DOHH2 (cell line): ENCODE data around the gene JUNB.

Experiments used
- H3F3A ChIP-seq: fragments of 200-600 bp; sonication (generic), shearing (Covaris generic); 2 replicates; pipeline ENCODE4 v1.6.0; 2016; ENCODE audit warnings: antibody characterized with exemption, mild to moderate bottlenecking; ENCODE audit not compliant: control insufficient read depth, insufficient read depth
- H3K27ac ChIP-seq: fragments of 200-600 bp; sonication (generic); 2 replicates; pipeline ENCODE4 v1.5.1; 2014; ENCODE audit warnings: low read depth, mild to moderate bottlenecking, low read length, moderate library complexity
- H3K27me3 ChIP-seq: fragments of 200-600 bp; sonication (generic); 2 replicates; pipeline ENCODE4 v1.6.1; 2014; ENCODE audit warnings: mild to moderate bottlenecking, low read length, mixed read lengths; ENCODE audit not compliant: control insufficient read depth
- H3K36me3 ChIP-seq: fragments of 200-600 bp; sonication (generic); 2 replicates; pipeline ENCODE4 v1.6.1; 2014; ENCODE audit warnings: mild to moderate bottlenecking, low read length, moderate library complexity, mixed read lengths; ENCODE audit not compliant: control insufficient read depth
- H3K4me1 ChIP-seq: fragments of 200-600 bp; sonication (generic); 2 replicates; pipeline ENCODE4 v1.6.1; 2014; ENCODE audit warnings: mild to moderate bottlenecking, low read length, mixed read lengths; ENCODE audit not compliant: control insufficient read depth
- H3K4me2 ChIP-seq: fragments of 200-600 bp; sonication (generic); 2 replicates; pipeline ENCODE4 v1.6.0; 2014; ENCODE audit warnings: mild to moderate bottlenecking, low read length, moderate library complexity
- H3K4me3 ChIP-seq: fragments of 200-600 bp; sonication (generic); 2 replicates; pipeline ENCODE4 v1.5.1; 2014; ENCODE audit warnings: mild to moderate bottlenecking, low read length, mixed read lengths
- H3K79me2 ChIP-seq: fragments of 200-600 bp; sonication (generic); 2 replicates; pipeline ENCODE4 v1.6.1; 2014; ENCODE audit warnings: mild to moderate bottlenecking, low read length, mixed read lengths; ENCODE audit not compliant: control insufficient read depth
- H3K9me2 ChIP-seq: fragments of 200-600 bp; sonication (generic); replicated peaks from 2 replicates; pipeline ENCODE4 v1.6.1; 2014; ENCODE audit warnings: mild to moderate bottlenecking, low read length, mixed read lengths; ENCODE audit not compliant: control insufficient read depth
- H3K9me3 ChIP-seq: fragments of 200-600 bp; sonication (generic); 2 replicates; pipeline ENCODE4 v1.6.1; 2014; ENCODE audit warnings: antibody characterized with exemption, low read length, mixed read lengths; ENCODE audit not compliant: control insufficient read depth, insufficient read depth
- H4K20me1 ChIP-seq: fragments of 200-600 bp; sonication (generic); 2 replicates; pipeline ENCODE4 v1.6.0; 2014; ENCODE audit warnings: low read depth, mild to moderate bottlenecking, antibody characterized with exemption, low read length, moderate library complexity; ENCODE audit not compliant: control insufficient read depth, insufficient read depth
- EZH2phosphoT487 ChIP-seq: fragments of 200-600 bp; sonication (generic); IDR thresholded peaks from 2 replicates; pipeline ENCODE4 v1.6.1; 2017; ENCODE audit warnings: borderline replicate concordance, mild to moderate bottlenecking, antibody characterized with exemption, low read length, moderate library complexity, mixed read lengths
- TF ChIP-seq, protein P1 (sequence below): fragments of 200-600 bp; sonication (generic); IDR thresholded peaks from one replicate; pipeline ENCODE4 v1.5.1; 2014; ENCODE audit warnings: antibody characterized with exemption, mild to moderate bottlenecking, low read depth, low read length; ENCODE audit not compliant: poor library complexity, severe bottlenecking

Gene JUNB

GRCh38 chr19:12786952-12787351 is 4.3 kb upstream of the JUNB start:
- H3F3A ChIP-seq = peaks cover 47% of the 10 kb centered on the region
- no peaks in the 10 kb centered on the region for H3K36me3 ChIP-seq
- H3K27ac ChIP-seq = peak overlapping the region; percentile 75
- H3K4me1 ChIP-seq = peaks cover 84% of the 10 kb centered on the region
- no peaks in the 10 kb centered on the region for H3K9me2 ChIP-seq
- H3K9me3 ChIP-seq = no peaks in the 10 kb centered on the region
- H3K79me2 ChIP-seq = peaks cover 15% of the 10 kb centered on the region
- H4K20me1 ChIP-seq = no peaks in the 10 kb centered on the region
- TF ChIP-seq, protein P1, sequence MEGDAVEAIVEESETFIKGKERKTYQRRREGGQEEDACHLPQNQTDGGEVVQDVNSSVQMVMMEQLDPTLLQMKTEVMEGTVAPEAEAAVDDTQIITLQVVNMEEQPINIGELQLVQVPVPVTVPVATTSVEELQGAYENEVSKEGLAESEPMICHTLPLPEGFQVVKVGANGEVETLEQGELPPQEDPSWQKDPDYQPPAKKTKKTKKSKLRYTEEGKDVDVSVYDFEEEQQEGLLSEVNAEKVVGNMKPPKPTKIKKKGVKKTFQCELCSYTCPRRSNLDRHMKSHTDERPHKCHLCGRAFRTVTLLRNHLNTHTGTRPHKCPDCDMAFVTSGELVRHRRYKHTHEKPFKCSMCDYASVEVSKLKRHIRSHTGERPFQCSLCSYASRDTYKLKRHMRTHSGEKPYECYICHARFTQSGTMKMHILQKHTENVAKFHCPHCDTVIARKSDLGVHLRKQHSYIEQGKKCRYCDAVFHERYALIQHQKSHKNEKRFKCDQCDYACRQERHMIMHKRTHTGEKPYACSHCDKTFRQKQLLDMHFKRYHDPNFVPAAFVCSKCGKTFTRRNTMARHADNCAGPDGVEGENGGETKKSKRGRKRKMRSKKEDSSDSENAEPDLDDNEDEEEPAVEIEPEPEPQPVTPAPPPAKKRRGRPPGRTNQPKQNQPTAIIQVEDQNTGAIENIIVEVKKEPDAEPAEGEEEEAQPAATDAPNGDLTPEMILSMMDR = no peak
- no peak for TF ChIP-seq EZH2phosphoT487
- H3K27me3 ChIP-seq = no peaks in the 10 kb centered on the region
- peak overlapping the region; percentile 93 for H3K4me2 ChIP-seq
- no peak overlapping the region for H3K4me3 ChIP-seq

DNA sequence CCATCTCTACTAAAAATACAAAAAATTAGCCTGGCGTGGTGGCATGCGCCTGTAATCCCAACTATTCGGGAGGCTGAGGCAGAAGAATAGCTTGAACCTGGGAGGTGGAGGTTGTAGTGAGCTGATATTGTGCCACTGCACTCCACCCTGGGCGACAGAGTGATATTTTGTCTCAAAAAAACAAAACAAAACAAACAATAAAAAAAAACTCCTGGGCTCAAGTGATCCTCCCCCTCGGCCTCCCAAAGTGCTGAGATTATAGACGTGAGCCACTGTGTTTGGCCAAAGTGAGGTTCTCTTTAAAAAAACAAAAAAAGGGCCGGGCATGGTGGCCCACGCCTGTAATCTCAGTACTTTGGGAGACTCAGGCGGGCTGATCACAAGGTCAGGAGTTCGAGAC is 3.8 kb upstream of the JUNB start:
- H3K79me2 ChIP-seq = peaks cover 20% of the 10 kb centered on the region
- TF ChIP-seq, protein P1 = no peak
- no peak for TF ChIP-seq EZH2phosphoT487
- no peaks in the 10 kb centered on the region for H4K20me1 ChIP-seq
- H3K36me3 ChIP-seq = no peaks in the 10 kb centered on the region
- H3K27ac ChIP-seq = no peak overlapping the region
- no peaks in the 10 kb centered on the region for H3K9me3 ChIP-seq
- H3F3A ChIP-seq = peaks cover 43% of the 10 kb centered on the region
- H3K4me2 ChIP-seq = no peak overlapping the region
- H3K9me2 ChIP-seq = no peaks in the 10 kb centered on the region
- peaks cover 79% of the 10 kb centered on the region for H3K4me1 ChIP-seq
- no peaks in the 10 kb centered on the region for H3K27me3 ChIP-seq
- H3K4me3 ChIP-seq = no peak overlapping the region

DNA sequence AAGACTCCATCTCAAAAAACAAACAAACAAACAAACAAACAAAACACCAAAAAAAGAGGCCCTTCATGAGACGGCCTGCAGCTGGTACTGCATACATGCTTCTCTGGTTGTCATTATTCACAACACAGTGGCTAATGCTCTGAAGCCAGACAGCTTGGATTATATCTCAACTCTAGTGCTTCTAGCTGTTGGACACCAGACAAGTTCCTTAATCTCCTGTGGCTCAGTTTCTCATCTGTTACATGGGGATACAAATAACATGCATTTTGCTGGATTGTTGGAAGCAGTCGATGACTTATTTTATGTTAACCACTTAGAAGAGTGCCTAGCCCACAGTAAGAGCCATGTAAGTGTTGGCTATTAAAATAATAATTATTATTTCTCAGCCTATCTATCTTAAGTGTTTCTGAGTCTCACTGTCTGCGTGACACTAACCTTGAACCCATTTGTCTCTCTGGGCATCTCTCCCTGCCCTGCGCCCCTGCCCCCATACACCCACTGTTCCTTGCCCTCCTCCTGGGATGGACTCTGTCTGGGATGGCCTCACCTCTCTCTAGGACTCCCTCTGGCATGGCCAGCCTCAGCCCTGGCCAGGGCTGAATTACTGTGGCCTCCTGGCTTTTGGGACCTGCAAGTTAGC is 3.1 kb upstream of the JUNB start:
- peak overlapping the region; percentile 84 for H3K27ac ChIP-seq
- H3K9me3 ChIP-seq = no peaks in the 10 kb centered on the region
- no peaks in the 10 kb centered on the region for H3K27me3 ChIP-seq
- H3K4me2 ChIP-seq = peak overlapping the region; percentile 93
- H4K20me1 ChIP-seq = no peaks in the 10 kb centered on the region
- no peak for TF ChIP-seq EZH2phosphoT487
- H3K36me3 ChIP-seq = peaks cover 6% of the 10 kb centered on the region; the same call in 1 of the 2 replicates
- peaks cover 72% of the 10 kb centered on the region for H3K4me1 ChIP-seq
- peak overlapping the region; percentile 79 for H3K4me3 ChIP-seq
- H3K9me2 ChIP-seq = no peaks in the 10 kb centered on the region
- H3K79me2 ChIP-seq = peaks cover 27% of the 10 kb centered on the region
- H3F3A ChIP-seq = peaks cover 43% of the 10 kb centered on the region

DNA sequence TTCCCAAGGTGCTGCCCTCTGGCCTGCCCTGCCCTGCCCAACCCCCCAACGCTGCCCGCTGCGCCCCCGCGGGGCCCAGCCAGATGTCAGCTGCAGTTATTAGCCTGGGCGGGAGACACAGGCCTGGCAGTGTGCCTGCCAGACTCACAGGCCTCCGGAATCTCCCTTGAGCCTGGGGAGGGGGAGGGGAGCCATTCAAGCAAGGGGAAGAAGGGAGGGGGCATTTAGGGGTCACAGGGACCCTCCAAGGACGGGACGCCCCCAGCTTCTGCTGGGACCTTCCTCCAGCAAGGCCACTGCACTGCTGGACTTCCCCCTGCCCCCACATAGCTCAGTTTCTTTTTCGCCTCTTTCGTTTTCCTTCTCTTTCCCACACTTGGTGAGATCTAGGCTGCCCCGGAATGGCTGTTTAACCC is 2.6 kb upstream of the JUNB start:
- Histone ChIP-seq H3K9me2 (no peaks in the 10 kb centered on the region), H3K36me3 (peaks cover 6% of the 10 kb centered on the region; the same call in 1 of the 2 replicates), H3K27ac (peak overlapping the region; percentile 84), H3F3A (peaks cover 40% of the 10 kb centered on the region), H3K27me3 (no peaks in the 10 kb centered on the region), H3K4me3 (peak overlapping the region; percentile 79), H3K79me2 (peaks cover 29% of the 10 kb centered on the region), H3K9me3 (no peaks in the 10 kb centered on the region), H3K4me2 (peak overlapping the region; percentile 93), H4K20me1 (no peaks in the 10 kb centered on the region), H3K4me1 (peaks cover 67% of the 10 kb centered on the region)
- TF ChIP-seq, protein P1 = peak; percentile 19
- TF ChIP-seq EZH2phosphoT487 = no peak
